Uterus (tissue), 2 donors: ENCODE measurements around the gene MSMP.

Source experiments
- POLR2A ChIP-seq, 2 donors: fragments of 450-650 bp; IDR thresholded peaks; one replicate each; pipeline ENCODE4 v1.6.1; 2016; ENCODE audit warnings: antibody characterized with exemption in 2 of 2, mild to moderate bottlenecking in 1 of 2, moderate library complexity in 1 of 2
- TF ChIP-seq, protein P1 (sequence below), 4 experiments: fragments of 200-600 bp in 2 of 4; fragments of 450-650 bp in 2 of 4; sonication (generic) in 2 of 4; IDR thresholded peaks; one replicate each; pipeline ENCODE4 v1.5.1; 2016 to 2019; ENCODE audit warnings: antibody characterized with exemption in 4 of 4, mild to moderate bottlenecking in 2 of 4, moderate library complexity in 1 of 4

DNA sequence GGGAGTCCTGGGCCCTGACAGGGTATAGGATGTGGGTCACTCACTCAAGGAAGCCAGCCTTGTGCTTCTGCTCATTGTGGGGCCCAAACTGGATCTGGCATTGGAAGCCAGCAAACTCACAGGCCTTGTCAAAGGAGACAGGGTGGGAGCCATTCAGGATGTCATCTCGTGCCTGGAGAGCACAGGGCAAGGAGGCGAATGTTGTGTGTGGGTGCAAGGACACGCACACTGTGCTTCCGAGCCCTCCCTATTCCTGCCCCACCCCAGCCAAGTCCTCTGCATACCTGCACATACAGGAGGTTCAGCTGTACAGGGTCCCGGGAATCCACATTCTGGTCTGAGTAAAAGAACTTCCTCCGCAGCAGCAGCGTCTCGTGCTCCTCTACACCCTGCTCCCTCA lies 30.2 kb downstream of the MSMP start:
- TF ChIP-seq, protein P1, sequence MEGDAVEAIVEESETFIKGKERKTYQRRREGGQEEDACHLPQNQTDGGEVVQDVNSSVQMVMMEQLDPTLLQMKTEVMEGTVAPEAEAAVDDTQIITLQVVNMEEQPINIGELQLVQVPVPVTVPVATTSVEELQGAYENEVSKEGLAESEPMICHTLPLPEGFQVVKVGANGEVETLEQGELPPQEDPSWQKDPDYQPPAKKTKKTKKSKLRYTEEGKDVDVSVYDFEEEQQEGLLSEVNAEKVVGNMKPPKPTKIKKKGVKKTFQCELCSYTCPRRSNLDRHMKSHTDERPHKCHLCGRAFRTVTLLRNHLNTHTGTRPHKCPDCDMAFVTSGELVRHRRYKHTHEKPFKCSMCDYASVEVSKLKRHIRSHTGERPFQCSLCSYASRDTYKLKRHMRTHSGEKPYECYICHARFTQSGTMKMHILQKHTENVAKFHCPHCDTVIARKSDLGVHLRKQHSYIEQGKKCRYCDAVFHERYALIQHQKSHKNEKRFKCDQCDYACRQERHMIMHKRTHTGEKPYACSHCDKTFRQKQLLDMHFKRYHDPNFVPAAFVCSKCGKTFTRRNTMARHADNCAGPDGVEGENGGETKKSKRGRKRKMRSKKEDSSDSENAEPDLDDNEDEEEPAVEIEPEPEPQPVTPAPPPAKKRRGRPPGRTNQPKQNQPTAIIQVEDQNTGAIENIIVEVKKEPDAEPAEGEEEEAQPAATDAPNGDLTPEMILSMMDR (IDR thresholded peaks at IDR 0.05) = no peak
- TF ChIP-seq POLR2A (IDR thresholded peaks at IDR 0.05) = no peak
